ENCODE results near the gene FRY.

DNA sequence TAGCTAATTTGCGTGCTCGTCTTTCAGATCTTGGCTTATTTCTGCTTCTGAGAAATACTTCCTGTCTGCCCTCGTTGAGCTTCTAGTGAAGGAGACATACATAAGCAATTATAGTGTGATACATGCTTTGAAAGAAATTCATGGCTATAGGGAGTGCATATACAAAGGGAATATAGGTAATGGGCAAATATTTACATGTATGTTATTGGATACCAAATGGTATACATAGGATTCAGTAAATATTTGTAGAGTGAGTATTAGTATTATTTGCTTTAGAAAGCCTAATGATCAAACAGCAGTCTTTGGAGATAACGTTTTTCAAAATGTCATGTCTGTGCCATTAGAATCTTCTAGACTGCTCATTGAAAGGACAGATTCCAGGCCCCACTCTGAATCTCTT, 289.0 kb downstream of the FRY start:
- TF ChIP-seq FOXK2 (IDR thresholded peaks at IDR 0.05) (no peak), SP1 (IDR thresholded peaks at IDR 0.05) (no peak), BHLHE40 (IDR thresholded peaks at IDR 0.05; ENCODE audit: borderline replicate concordance) (no peak), SUZ12 (IDR thresholded peaks at IDR 0.05) (no peak), CTBP1 (IDR thresholded peaks at IDR 0.05; ENCODE audit: borderline replicate concordance) (no peak), L3MBTL2 (conservative IDR thresholded peaks at IDR 0.05) (no peak), NFRKB (IDR thresholded peaks at IDR 0.05) (no peak), FOXA1 (IDR thresholded peaks at IDR 0.05) (no peak), ARNT (IDR thresholded peaks at IDR 0.05) (no peak), FOXM1 (IDR thresholded peaks at IDR 0.05; ENCODE audit: borderline replicate concordance) (no peak), TARDBP (IDR thresholded peaks at IDR 0.05) (no peak)
- TF ChIP-seq, protein P1, sequence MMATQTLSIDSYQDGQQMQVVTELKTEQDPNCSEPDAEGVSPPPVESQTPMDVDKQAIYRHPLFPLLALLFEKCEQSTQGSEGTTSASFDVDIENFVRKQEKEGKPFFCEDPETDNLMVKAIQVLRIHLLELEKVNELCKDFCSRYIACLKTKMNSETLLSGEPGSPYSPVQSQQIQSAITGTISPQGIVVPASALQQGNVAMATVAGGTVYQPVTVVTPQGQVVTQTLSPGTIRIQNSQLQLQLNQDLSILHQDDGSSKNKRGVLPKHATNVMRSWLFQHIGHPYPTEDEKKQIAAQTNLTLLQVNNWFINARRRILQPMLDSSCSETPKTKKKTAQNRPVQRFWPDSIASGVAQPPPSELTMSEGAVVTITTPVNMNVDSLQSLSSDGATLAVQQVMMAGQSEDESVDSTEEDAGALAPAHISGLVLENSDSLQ (IDR thresholded peaks at IDR 0.05) = no peak
